Activated CD8-positive, alpha-beta memory T cell treated with anti-CD3 and anti-CD28 coated beads, Interleukin-2, amount 10 ng/mL, durations not matched to agents 7 days and 5 days (primary cell): Measurements from ENCODE around the gene MYORG. TPM values are rescaled to one million over a fixed set of nuclear protein-coding genes. Genes with fewer than 3 reads are reported as not detected.

Source experiments
- total RNA-seq, 2 experiments: library from RNA; stranded (reverse); gene quantifications; one replicate each; pipeline ENCODE4 v1.2.3, GENCODE V29; 2021

Gene MYORG
- total RNA-seq, 2 experiments from 2014 or later: 3.7 to 4.2 TPM

Other genes starting within 250 kb of the MYORG start
- 10 to 100 TPM; 36.3 to 41.0 TPM for gene UBAP1, start 197.9 kb downstream of the MYORG start, total RNA-seq
- gene KIF24, start 47.6 kb downstream of the MYORG start, total RNA-seq: 10 to 100 TPM in 1 of 2 experiments, 1 to 10 TPM in 1; 9.3 to 13.6 TPM
- gene NUDT2, start 47.3 kb downstream of the MYORG start, total RNA-seq: 10 to 100 TPM; 28.9 to 29.7 TPM
- gene FAM219A, start 81.7 kb upstream of the MYORG start, total RNA-seq: 10 to 100 TPM in 1 of 2 experiments, 1 to 10 TPM in 1; 7.9 to 13.8 TPM
- not detected for gene DNAI1, start 81.9 kb upstream of the MYORG start, total RNA-seq
- gene ENHO, start 146.1 kb upstream of the MYORG start, total RNA-seq: not detected
- not detected for gene CNTFR, start 212.8 kb upstream of the MYORG start, total RNA-seq
- 10 to 100 TPM; 27.2 to 27.8 TPM for gene RPP25L, start 235.2 kb upstream of the MYORG start, total RNA-seq
- gene DCTN3, start 243.6 kb upstream of the MYORG start, total RNA-seq: 100 to 1,000 TPM; 106 to 120 TPM